Measurements from ENCODE around the gene TRIO.

TRIO gene

GRCh38 chr5:14306329-14306815 is 163.2 kb downstream of the TRIO start:
- DNase-seq, result no peak

GRCh38 chr5:14308384-14309154 is 165.4 kb downstream of the TRIO start:
- DNase-seq, result no peak

- DNase-seq, result no peak
Observed at GRCh38 chr5:14309199-14309598, 166.1 kb downstream of the TRIO start.

GRCh38 chr5:14309878-14310531 is 166.9 kb downstream of the TRIO start:
- DNase-seq, result peak in 1 of 2 donors; percentile 20

GRCh38 chr5:14310901-14311300 is 167.8 kb downstream of the TRIO start:
- DNase-seq, result no peak

GRCh38 chr5:14313986-14314690 is 171.0 kb downstream of the TRIO start:
- DNase-seq, result no peak

- no peak for DNase-seq
Observed at GRCh38 chr5:14316471-14316870, 173.3 kb downstream of the TRIO start.

GRCh38 chr5:14319102-14319501 is 176.0 kb downstream of the TRIO start:
- DNase-seq, result no peak

- no peak for DNase-seq
Observed at GRCh38 chr5:14321936-14322335, 178.8 kb downstream of the TRIO start.

- DNase-seq, result no peak
Observed at GRCh38 chr5:14322437-14323187, 179.5 kb downstream of the TRIO start.

- DNase-seq, result no peak
Observed at GRCh38 chr5:14323466-14323865, 180.3 kb downstream of the TRIO start.

- no peak for DNase-seq
Observed at GRCh38 chr5:14325369-14325768, 182.2 kb downstream of the TRIO start.

- DNase-seq, result no peak
Observed at GRCh38 chr5:14326035-14326903, 183.1 kb downstream of the TRIO start.

GRCh38 chr5:14327624-14328023 is 184.5 kb downstream of the TRIO start:
- no peak for DNase-seq

- DNase-seq, result peak in 1 of 2 donors; percentile 35
Observed at GRCh38 chr5:14328144-14328543, 185.0 kb downstream of the TRIO start.

- no peak for DNase-seq
Observed at GRCh38 chr5:14330291-14330690, 187.1 kb downstream of the TRIO start.

GRCh38 chr5:14330729-14331385 is 187.7 kb downstream of the TRIO start:
- DNase-seq, result no peak

GRCh38 chr5:14331386-14331781 is 188.2 kb downstream of the TRIO start:
- DNase-seq, result no peak

GRCh38 chr5:14332038-14332631 is 189.0 kb downstream of the TRIO start:
- no peak for DNase-seq

GRCh38 chr5:14332746-14333145 is 189.6 kb downstream of the TRIO start:
- peak; percentile 25 to 30 for DNase-seq

- DNase-seq, result no peak
Observed at GRCh38 chr5:14337593-14337992, 194.5 kb downstream of the TRIO start.
